ENCODE results near the gene RPL22.

- TF ChIP-seq REST (IDR thresholded peaks at IDR 0.05; ENCODE audit: insufficient read depth in 1 of 2, low read depth in 2 of 2, low read length in 2 of 2) = no peak
- no peak for TF ChIP-seq POLR2AphosphoS5 (IDR thresholded peaks at IDR 0.05; ENCODE audit: low read depth, low read length)
- TF ChIP-seq SIN3A (IDR thresholded peaks at IDR 0.05; ENCODE audit: borderline replicate concordance, insufficient read depth, low read length) = no peak
- TF ChIP-seq TAF1 (IDR thresholded peaks at IDR 0.05; ENCODE audit: borderline replicate concordance, insufficient read depth, low read length) = no peak
- no peak for TF ChIP-seq FOXP2 (optimal IDR thresholded peaks at IDR 0.05; ENCODE audit: borderline replicate concordance, extremely low read depth, extremely low read length, insufficient read depth)
Measured at GRCh38 chr1:6183520-6183989, 15.8 kb downstream of the RPL22 start.

All from PFSK-1 (cell line).